GM10266 (cell line): ENCODE measurements around the gene CCND1.

Experiments
- DNase-seq: peaks from one replicate; pipeline ENCODE4 v3.0.0; 2012; ENCODE audit errors: extremely low spot score
- TF ChIP-seq, protein P1 (sequence below): IDR thresholded peaks from 2 replicates; pipeline ENCODE4 v1.5.1; 2012; ENCODE audit warnings: mild to moderate bottlenecking, low read depth; ENCODE audit not compliant: control insufficient read depth, insufficient read depth; ENCODE audit errors: missing control alignments

CCND1 gene

DNA sequence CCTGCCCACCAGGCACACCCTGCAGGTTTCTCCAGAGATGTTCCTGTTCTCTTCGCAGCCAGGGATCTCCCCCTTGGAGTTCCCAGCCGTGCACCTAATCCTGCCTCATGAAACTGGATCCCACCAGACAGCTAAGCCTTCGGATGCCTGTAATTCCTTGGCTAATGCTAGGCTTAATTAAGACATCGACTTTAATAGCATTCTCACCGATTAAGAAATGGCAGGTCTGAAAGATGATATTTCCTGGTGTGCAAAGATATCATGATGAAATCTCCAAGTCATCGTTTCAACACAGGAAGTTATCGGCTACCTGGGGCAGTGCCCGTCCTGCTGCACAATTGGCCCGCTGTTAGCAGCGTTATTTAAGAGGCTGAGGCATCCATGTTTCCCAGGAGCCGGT, 41.5 kb upstream of the CCND1 start:
- TF ChIP-seq, protein P1, sequence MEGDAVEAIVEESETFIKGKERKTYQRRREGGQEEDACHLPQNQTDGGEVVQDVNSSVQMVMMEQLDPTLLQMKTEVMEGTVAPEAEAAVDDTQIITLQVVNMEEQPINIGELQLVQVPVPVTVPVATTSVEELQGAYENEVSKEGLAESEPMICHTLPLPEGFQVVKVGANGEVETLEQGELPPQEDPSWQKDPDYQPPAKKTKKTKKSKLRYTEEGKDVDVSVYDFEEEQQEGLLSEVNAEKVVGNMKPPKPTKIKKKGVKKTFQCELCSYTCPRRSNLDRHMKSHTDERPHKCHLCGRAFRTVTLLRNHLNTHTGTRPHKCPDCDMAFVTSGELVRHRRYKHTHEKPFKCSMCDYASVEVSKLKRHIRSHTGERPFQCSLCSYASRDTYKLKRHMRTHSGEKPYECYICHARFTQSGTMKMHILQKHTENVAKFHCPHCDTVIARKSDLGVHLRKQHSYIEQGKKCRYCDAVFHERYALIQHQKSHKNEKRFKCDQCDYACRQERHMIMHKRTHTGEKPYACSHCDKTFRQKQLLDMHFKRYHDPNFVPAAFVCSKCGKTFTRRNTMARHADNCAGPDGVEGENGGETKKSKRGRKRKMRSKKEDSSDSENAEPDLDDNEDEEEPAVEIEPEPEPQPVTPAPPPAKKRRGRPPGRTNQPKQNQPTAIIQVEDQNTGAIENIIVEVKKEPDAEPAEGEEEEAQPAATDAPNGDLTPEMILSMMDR, result no peak
- no peak for DNase-seq

DNA sequence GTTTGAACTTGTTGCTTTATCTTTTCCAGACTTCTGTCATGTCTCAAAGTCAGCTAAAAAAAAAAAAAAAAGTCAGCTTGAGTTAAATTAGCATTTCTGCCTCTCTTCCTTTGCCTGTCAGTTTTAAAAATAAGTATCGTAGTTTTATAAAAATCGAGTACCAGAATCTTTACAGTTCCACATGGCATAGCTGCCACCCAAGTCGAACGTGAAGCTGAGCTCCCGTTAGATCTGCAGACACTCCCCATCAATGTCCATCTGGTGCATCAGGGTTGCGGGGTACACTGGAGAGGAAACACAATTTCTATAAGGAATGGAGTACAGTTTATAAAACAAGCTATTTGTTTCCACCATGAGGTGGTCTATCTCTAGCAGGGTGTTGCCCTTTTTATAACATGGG, 41.0 kb upstream of the CCND1 start:
- TF ChIP-seq, protein P1, result no peak
- no peak for DNase-seq

DNA sequence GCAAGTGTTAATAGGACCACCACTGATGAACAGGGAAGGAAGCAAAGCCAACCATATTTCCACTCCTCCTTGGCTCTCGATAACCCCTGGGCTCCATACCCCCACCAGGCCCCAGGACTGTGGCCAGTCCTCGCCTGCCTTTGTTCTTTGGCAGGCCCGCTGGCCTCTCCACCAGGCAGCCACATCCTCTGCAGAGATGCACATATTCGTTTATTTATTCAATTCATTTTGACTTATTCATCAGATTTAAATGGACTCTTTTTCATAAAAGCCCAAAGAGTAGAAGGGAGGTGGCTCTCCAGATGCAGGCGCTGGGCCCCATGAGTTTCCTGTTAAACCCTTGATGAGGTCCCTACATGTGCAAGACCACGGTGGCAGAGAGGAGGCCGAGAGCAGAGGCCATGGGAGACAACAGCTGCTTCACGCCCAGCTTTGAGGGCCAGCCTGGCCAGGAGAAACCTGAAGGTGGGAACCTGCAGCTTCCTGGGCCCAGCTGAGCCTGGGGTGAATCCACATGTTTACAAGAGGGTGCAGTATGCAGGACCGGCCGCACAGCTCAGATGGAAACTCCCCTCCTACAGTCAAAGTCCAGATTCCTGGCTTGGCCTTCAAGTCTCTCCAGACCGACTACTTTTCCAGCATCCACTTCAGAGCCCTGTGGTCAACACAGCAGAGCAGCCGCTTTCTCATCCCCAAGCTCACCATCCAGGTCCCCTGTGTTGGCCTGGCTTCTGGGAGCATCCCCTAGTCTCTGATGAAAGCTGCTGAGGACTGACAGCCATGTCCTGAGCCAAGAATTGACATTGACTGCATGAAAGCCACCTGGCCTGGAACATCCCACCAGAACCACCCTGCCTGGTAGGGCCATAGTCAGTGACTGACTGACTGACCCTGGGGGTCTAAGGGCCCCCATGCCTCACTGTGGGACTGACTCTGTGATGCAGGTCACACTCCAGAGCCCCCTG, 39.7 kb upstream of the CCND1 start:
- no peak for DNase-seq
- TF ChIP-seq, protein P1, result no peak

DNA sequence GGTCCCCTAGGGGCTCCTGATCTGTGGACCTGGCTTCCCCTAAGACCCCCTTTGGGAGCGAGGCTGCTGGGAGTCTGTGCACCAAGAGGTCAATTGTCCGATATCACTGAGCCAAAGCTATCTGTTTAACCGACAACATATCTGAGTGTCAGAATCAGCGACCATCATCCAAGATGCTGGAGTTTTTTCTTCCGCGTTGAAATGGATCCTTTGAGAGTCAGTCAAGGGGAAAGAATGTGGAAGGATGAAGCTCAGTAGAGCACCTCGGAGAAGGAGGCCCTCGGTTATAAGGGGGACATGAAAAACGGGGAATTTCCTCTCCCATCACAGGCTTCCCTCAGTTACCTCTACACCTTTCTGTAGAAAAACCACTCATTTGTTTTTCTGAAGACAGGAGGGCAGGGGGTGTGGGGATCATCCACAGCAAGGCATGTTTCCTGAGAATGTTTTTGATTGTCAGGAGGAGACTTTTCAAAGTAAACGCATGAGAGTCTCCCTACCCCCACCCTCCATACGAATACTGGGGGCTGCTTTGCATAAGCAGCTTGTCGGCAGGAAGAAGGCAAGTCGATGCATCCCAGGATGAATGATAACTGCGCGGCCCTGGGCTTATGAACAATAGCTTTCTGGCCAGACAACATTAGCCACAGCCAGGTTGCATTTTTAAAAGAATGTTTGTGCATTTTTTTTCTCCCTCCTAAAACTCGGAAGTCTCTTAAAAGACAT, 37.7 kb upstream of the CCND1 start:
- no peak for DNase-seq
- TF ChIP-seq, protein P1, result no peak

DNA sequence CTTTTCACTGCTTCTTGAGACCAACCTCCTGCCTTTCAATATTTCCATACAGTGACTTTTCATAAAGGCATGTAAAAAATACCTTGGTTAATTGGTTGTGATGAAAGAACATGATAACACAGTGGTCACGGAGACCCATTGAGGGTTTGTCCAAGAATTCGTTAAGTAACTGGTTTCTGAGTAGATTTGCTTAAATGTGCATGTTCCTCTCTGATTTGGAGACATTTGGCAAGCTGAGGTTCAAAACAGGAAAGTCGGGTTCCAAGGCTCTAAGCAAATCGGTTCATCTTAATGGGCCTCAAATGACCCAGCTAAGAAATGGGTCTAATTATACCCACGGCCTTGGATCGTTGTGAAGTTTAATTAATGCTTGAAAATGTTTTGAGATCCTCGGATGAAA, 36.9 kb upstream of the CCND1 start:
- TF ChIP-seq, protein P1, result no peak
- DNase-seq, result no peak

DNA sequence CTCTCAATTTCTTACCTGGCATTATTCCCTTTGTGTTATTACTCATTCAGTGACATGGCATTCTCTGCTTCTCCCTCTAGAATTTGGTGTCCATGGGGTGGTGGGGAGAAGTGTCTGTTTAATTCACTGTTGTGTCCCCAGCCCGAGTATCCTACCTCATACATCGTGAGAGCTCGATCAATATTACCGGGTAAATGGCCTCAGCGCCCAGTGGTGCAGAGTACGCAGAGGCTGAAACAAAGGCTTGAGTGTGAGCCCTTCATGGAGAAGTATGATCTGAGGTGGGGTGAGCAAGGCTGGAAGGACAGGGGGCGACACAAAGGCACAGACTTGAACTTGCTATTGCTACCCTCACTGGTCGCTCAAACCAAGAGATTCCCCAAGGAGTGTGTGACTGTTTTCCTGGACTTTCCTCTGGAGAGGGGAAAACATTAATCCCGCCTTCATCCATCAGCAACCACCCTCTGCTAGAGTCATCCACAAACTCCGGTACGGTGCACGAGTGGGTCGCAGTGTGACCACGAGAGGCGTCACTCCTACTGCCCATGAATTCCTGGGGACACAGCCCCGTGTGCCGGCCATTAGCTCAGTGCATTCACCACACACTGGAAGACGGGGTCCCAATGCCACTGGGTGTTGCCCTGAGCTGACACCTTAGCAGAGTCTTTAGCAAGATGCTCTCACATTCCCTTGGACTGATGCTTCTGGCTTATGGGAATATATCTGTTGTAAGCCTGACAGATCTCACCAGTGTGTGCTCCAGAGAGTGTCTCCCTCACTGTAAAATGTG, 35.0 kb upstream of the CCND1 start:
- no peak for DNase-seq
- TF ChIP-seq, protein P1, result no peak
